Measurements from ENCODE around the gene HTR6.

- TF ChIP-seq CTCF (IDR thresholded peaks at IDR 0.05; ENCODE audit: low read length) (no peak), EZH2 (optimal IDR thresholded peaks at IDR 0.05; ENCODE audit: low read depth, low read length) (no peak), EZH2phosphoT487 (IDR thresholded peaks at IDR 0.05; ENCODE audit: low read length) (no peak)
Measured at GRCh38 chr1:19618428-19618827, 46.2 kb upstream of the HTR6 start.

Data from MM.1S (cell line).